Mucosa of gallbladder (tissue), 1 donor: ENCODE data around the gene SMCHD1. TPM values are rescaled to one million over a fixed set of nuclear protein-coding genes. Genes with fewer than 3 reads are reported as not detected.
"Not testable (repeated sequence)": the region's sequence is repeated elsewhere in the genome, so short reads cannot be mapped to it uniquely, and the experiment has no call there.

Experiments
- DNase-seq: peaks from one replicate; pipeline ENCODE4 v3.0.0-alpha.2; 2020; ENCODE audit warnings: low spot score
- total RNA-seq: library from RNA; stranded (reverse); gene quantifications from one replicate; pipeline ENCODE4 v1.2.1, GENCODE V29; 2021
- donor health status: DM: no; HTN: no; CAD: no.

SMCHD1 gene
- total RNA-seq, 1 donor from 2014 or later = 38.3 TPM

GRCh38 chr18:2852460-2852859 lies 196.9 kb downstream of the SMCHD1 start:
- DNase-seq = not testable (repeated sequence)

- no peak for DNase-seq
These were observed 197.8 kb downstream of the SMCHD1 start for GRCh38 chr18:2853173-2853925.

- no peak for DNase-seq
These were observed 198.6 kb downstream of the SMCHD1 start for GRCh38 chr18:2853926-2854664.

Other genes starting within 250 kb of the SMCHD1 start
- gene METTL4, start 84.2 kb upstream of the SMCHD1 start, total RNA-seq = 8.9 TPM
- gene NDC80, start 84.2 kb upstream of the SMCHD1 start, total RNA-seq = 1.4 TPM
- gene EMILIN2, start 191.3 kb downstream of the SMCHD1 start, total RNA-seq = 15.4 TPM